ENCODE results near the gene ZNF398.

DNA sequence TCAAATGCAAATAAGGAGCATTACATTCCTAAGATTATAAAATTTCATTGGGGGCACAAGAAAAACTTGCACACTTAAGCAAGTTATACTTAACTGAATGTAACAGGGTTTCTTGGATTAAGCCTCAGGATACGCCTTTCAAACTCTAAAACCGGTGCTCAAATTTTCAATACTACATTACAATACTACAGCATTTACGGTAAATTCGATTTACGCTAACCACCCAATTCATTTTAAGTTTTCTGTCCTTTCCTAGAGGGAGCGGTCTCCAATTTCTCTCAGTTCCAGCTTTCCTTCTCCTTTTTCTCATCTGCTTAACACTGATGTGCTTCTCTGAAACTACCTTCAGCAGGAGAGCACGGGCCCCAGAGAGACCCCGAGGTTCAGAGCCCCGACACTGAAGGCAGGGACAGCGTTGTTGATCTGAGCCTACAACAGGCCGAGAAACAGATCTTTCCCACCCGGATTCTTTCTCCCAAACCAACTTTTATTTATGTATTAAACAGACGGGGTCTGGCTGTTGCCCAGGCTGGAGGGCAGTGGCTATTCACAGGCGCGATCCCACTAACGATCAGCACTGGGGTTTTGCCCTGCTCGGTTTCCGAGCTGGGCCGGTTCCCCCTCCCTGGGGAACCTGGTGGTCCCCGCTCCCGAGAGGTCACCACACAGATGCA is 21.9 kb upstream of the ZNF398 start:
- TF ChIP-seq, protein P1, sequence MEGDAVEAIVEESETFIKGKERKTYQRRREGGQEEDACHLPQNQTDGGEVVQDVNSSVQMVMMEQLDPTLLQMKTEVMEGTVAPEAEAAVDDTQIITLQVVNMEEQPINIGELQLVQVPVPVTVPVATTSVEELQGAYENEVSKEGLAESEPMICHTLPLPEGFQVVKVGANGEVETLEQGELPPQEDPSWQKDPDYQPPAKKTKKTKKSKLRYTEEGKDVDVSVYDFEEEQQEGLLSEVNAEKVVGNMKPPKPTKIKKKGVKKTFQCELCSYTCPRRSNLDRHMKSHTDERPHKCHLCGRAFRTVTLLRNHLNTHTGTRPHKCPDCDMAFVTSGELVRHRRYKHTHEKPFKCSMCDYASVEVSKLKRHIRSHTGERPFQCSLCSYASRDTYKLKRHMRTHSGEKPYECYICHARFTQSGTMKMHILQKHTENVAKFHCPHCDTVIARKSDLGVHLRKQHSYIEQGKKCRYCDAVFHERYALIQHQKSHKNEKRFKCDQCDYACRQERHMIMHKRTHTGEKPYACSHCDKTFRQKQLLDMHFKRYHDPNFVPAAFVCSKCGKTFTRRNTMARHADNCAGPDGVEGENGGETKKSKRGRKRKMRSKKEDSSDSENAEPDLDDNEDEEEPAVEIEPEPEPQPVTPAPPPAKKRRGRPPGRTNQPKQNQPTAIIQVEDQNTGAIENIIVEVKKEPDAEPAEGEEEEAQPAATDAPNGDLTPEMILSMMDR (IDR thresholded peaks at IDR 0.05) = no peak
- no peak for TF ChIP-seq POLR2A (IDR thresholded peaks at IDR 0.05)

Measured in body of pancreas (tissue), 4 donors.